GM23338 (cell line): ENCODE results near the gene AP3B2. TPM values are rescaled to one million over a fixed set of nuclear protein-coding genes. Genes with fewer than 3 reads are reported as not detected.

Experiments used
- ATAC-seq: fragments of 200-7000 bp; cut with Tn5 transposase; 3 replicates; pipeline ENCODE4 v1.9.1; 2020
- DNase-seq: peaks from one replicate; pipeline ENCODE4 v3.0.0-alpha.2; 2015; ENCODE audit warnings: low spot score
- H2AFZ ChIP-seq: fragments of 200-600 bp; sonication (generic); 2 replicates; pipeline ENCODE4 v1.8.0; 2016; ENCODE audit warnings: antibody characterized with exemption, mild to moderate bottlenecking, moderate library complexity
- H3F3A ChIP-seq: fragments of 200-600 bp; sonication (generic); replicated peaks from 2 replicates; pipeline ENCODE4 v1.8.0; 2017; ENCODE audit warnings: antibody characterized with exemption, mixed run types, low read depth
- H3K27ac ChIP-seq: fragments of 200-600 bp; sonication (generic); 2 replicates; pipeline ENCODE4 v1.6.1; 2016; ENCODE audit warnings: low read depth
- H3K27me3 ChIP-seq: fragments of 200-600 bp; sonication (generic); 2 replicates; pipeline ENCODE4 v1.8.0; 2016; ENCODE audit warnings: mild to moderate bottlenecking, mixed run types, moderate library complexity; ENCODE audit not compliant: insufficient read depth
- H3K36me3 ChIP-seq: fragments of 200-600 bp; sonication (generic); 2 replicates; pipeline ENCODE4 v1.8.0; 2016; ENCODE audit warnings: mild to moderate bottlenecking; ENCODE audit not compliant: insufficient read depth
- H3K4me1 ChIP-seq: fragments of 200-600 bp; sonication (generic); 2 replicates; pipeline ENCODE4 v1.8.0; 2016; ENCODE audit warnings: mild to moderate bottlenecking, moderate library complexity; ENCODE audit not compliant: insufficient read depth
- H3K4me2 ChIP-seq: fragments of 200-600 bp; sonication (generic); 2 replicates; pipeline ENCODE4 v1.7.1; 2017; ENCODE audit warnings: mixed run types
- H3K4me3 ChIP-seq: fragments of 200-600 bp; sonication (generic); 2 replicates; pipeline ENCODE4 v1.6.1; 2016; ENCODE audit warnings: mixed run types
- H3K79me2 ChIP-seq: fragments of 200-600 bp; sonication (generic); replicated peaks from 2 replicates; pipeline ENCODE4 v1.8.0; 2017; ENCODE audit warnings: mild to moderate bottlenecking; ENCODE audit not compliant: insufficient read depth
- H3K9me2 ChIP-seq: fragments of 200-600 bp; sonication (generic); 2 replicates; pipeline ENCODE4 v1.8.0; 2017; ENCODE audit not compliant: insufficient read depth
- H4K20me1 ChIP-seq: fragments of 200-600 bp; sonication (generic); replicated peaks from 2 replicates; pipeline ENCODE4 v1.8.0; 2017; ENCODE audit warnings: mild to moderate bottlenecking; ENCODE audit not compliant: insufficient read depth
- H3K27ac Mint-ChIP-seq: 2 replicates; pipeline ENCODE4 v1.8.0; 2020; ENCODE audit warnings: inconsistent platforms, mild to moderate bottlenecking, moderate library complexity, mixed read lengths
- H3K27me3 Mint-ChIP-seq: 3 replicates; pipeline ENCODE4 v1.8.0; 2022; ENCODE audit warnings: low read depth, mild to moderate bottlenecking, moderate library complexity, mixed read lengths, inconsistent platforms; ENCODE audit not compliant: insufficient read depth, poor library complexity
- H3K36me3 Mint-ChIP-seq: 3 replicates; pipeline ENCODE4 v1.8.0; 2021; ENCODE audit warnings: low read depth, mild to moderate bottlenecking, inconsistent platforms, moderate library complexity, mixed read lengths
- H3K4me1 Mint-ChIP-seq: 3 replicates; pipeline ENCODE4 v1.8.0; 2020; ENCODE audit warnings: mild to moderate bottlenecking, inconsistent platforms, mixed read lengths
- H3K4me3 Mint-ChIP-seq: 3 replicates; pipeline ENCODE4 v1.8.0; 2021; ENCODE audit warnings: moderate library complexity, mild to moderate bottlenecking, inconsistent platforms, mixed read lengths
- H3K9me3 Mint-ChIP-seq: 3 replicates; pipeline ENCODE4 v1.8.0; 2020; ENCODE audit warnings: moderate library complexity, mild to moderate bottlenecking, inconsistent platforms, mixed read lengths
- CREB1 ChIP-seq: fragments of 250-450 bp; sonication (Bioruptor Pico); IDR thresholded peaks from 2 replicates; pipeline ENCODE4 v1.5.0; 2020; ENCODE audit warnings: low read depth, mild to moderate bottlenecking, moderate library complexity
- EZH2 ChIP-seq: fragments of 200-600 bp; sonication (generic); IDR thresholded peaks from one replicate; pipeline ENCODE4 v1.8.0; 2017; ENCODE audit warnings: antibody characterized with exemption, mild to moderate bottlenecking, low read depth; ENCODE audit not compliant: unreplicated experiment
- JUNB ChIP-seq: IDR thresholded peaks from one replicate; pipeline ENCODE4 v1.6.1; 2016; ENCODE audit warnings: antibody characterized with exemption; ENCODE audit not compliant: unreplicated experiment
- NANOG ChIP-seq: IDR thresholded peaks from 2 replicates; pipeline ENCODE4 v1.6.1; 2016; ENCODE audit warnings: antibody characterized with exemption, borderline replicate concordance
- polyA plus RNA-seq: library from polyadenylated mRNA; unstranded; fragments of >200 nt; fragmentation: Nextera tagmentation; extraction: Ambion mirVana; gene quantifications from 2 replicates; pipeline ENCODE4 v1.2.1, GENCODE V29; 2016
- total RNA-seq: library from RNA; depleted of rRNA; stranded (reverse); fragments of >200 nt; shearing (Covaris generic); gene quantifications from 2 replicates; pipeline ENCODE4 v1.2.3, GENCODE V29; 2014
- TF ChIP-seq, protein P1 (sequence below): fragments of 250-450 bp; sonication (Bioruptor Pico); IDR thresholded peaks from 2 replicates; pipeline ENCODE4 v1.5.0; 2020; ENCODE audit warnings: mild to moderate bottlenecking, moderate library complexity
- TF ChIP-seq, protein P2 (sequence below), 2 experiments: fragments of 200-600 bp in 1 of 2; sonication (generic) in 1 of 2; conservative IDR thresholded peaks; 2 replicates each; pipeline versions ENCODE4 v1.5.1 to v1.6.1; 2016 to 2017; ENCODE audit warnings: antibody characterized with exemption in 2 of 2, low read depth in 2 of 2, mild to moderate bottlenecking in 2 of 2, moderate library complexity in 1 of 2
- TF ChIP-seq, protein P3 (sequence below): IDR thresholded peaks from one replicate; pipeline ENCODE4 v1.6.1; 2018; ENCODE audit warnings: antibody characterized with exemption; ENCODE audit not compliant: unreplicated experiment

Gene AP3B2
- total and polyA plus RNA-seq, 2 experiments from 2014 or later, result 9.5 to 19.2 TPM

DNA sequence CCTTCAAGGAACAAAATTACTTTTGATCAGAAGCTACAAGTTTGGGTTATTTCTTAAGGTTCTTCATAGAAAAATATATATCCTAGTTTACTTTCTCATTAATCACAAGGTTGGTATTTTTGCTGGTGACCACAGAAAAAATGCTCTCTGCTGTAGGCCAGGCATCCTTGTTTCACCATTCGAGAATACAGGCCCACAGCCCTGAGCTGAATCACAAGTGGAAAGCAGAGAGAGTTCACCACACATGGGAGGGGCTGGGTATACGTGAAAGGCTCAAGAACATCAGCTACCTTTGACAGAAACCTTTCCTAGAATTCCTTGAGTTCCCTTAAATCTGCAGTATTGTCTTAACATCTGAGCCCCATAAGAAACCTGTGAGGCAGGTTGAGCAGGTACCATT lies 85.7 kb downstream of the AP3B2 start:
- no peaks in the 10 kb centered on the region for H3K36me3 ChIP-seq
- Mint-ChIP-seq H3K4me1 (no peaks in the 10 kb centered on the region), H3K27ac (no peak overlapping the region), H3K27me3 (peaks cover 2% of the 10 kb centered on the region), H3K9me3 (no peaks in the 10 kb centered on the region), H3K4me3 (no peak overlapping the region), H3K36me3 (no peaks in the 10 kb centered on the region)
- H4K20me1 ChIP-seq, result no peaks in the 10 kb centered on the region
- no peaks in the 10 kb centered on the region for H3K4me1 ChIP-seq
- no peak overlapping the region for H3K4me2 ChIP-seq
- no peaks in the 10 kb centered on the region for H3K79me2 ChIP-seq
- no peak for TF ChIP-seq CREB1
- TF ChIP-seq, protein P1, sequence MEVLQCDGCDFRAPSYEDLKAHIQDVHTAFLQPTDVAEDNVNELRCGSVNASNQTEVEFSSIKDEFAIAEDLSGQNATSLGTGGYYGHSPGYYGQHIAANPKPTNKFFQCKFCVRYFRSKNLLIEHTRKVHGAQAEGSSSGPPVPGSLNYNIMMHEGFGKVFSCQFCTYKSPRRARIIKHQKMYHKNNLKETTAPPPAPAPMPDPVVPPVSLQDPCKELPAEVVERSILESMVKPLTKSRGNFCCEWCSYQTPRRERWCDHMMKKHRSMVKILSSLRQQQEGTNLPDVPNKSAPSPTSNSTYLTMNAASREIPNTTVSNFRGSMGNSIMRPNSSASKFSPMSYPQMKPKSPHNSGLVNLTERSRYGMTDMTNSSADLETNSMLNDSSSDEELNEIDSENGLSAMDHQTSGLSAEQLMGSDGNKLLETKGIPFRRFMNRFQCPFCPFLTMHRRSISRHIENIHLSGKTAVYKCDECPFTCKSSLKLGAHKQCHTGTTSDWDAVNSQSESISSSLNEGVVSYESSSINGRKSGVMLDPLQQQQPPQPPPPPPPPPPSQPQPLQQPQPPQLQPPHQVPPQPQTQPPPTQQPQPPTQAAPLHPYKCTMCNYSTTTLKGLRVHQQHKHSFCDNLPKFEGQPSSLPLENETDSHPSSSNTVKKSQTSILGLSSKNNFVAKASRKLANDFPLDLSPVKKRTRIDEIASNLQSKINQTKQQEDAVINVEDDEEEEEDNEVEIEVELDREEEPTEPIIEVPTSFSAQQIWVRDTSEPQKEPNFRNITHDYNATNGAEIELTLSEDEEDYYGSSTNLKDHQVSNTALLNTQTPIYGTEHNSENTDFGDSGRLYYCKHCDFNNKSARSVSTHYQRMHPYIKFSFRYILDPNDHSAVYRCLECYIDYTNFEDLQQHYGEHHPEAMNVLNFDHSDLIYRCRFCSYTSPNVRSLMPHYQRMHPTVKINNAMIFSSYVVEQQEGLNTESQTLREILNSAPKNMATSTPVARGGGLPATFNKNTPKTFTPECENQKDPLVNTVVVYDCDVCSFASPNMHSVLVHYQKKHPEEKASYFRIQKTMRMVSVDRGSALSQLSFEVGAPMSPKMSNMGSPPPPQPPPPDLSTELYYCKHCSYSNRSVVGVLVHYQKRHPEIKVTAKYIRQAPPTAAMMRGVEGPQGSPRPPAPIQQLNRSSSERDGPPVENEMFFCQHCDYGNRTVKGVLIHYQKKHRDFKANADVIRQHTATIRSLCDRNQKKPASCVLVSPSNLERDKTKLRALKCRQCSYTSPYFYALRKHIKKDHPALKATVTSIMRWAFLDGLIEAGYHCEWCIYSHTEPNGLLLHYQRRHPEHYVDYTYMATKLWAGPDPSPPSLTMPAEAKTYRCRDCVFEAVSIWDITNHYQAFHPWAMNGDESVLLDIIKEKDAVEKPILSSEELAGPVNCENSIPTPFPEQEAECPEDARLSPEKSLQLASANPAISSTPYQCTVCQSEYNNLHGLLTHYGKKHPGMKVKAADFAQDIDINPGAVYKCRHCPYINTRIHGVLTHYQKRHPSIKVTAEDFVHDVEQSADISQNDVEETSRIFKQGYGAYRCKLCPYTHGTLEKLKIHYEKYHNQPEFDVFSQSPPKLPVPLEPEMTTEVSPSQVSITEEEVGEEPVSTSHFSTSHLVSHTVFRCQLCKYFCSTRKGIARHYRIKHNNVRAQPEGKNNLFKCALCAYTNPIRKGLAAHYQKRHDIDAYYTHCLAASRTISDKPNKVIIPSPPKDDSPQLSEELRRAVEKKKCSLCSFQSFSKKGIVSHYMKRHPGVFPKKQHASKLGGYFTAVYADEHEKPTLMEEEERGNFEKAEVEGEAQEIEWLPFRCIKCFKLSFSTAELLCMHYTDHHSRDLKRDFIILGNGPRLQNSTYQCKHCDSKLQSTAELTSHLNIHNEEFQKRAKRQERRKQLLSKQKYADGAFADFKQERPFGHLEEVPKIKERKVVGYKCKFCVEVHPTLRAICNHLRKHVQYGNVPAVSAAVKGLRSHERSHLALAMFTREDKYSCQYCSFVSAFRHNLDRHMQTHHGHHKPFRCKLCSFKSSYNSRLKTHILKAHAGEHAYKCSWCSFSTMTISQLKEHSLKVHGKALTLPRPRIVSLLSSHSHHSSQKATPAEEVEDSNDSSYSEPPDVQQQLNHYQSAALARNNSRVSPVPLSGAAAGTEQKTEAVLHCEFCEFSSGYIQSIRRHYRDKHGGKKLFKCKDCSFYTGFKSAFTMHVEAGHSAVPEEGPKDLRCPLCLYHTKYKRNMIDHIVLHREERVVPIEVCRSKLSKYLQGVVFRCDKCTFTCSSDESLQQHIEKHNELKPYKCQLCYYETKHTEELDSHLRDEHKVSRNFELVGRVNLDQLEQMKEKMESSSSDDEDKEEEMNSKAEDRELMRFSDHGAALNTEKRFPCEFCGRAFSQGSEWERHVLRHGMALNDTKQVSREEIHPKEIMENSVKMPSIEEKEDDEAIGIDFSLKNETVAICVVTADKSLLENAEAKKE (CRISPR knock-in tag), result no peak
- TF ChIP-seq, protein P2, sequence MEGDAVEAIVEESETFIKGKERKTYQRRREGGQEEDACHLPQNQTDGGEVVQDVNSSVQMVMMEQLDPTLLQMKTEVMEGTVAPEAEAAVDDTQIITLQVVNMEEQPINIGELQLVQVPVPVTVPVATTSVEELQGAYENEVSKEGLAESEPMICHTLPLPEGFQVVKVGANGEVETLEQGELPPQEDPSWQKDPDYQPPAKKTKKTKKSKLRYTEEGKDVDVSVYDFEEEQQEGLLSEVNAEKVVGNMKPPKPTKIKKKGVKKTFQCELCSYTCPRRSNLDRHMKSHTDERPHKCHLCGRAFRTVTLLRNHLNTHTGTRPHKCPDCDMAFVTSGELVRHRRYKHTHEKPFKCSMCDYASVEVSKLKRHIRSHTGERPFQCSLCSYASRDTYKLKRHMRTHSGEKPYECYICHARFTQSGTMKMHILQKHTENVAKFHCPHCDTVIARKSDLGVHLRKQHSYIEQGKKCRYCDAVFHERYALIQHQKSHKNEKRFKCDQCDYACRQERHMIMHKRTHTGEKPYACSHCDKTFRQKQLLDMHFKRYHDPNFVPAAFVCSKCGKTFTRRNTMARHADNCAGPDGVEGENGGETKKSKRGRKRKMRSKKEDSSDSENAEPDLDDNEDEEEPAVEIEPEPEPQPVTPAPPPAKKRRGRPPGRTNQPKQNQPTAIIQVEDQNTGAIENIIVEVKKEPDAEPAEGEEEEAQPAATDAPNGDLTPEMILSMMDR (conservative IDR thresholded peaks at IDR 0.05; ENCODE audit: low read depth in 2 of 2), result no peak
- TF ChIP-seq NANOG, result no peak
- no peak for TF ChIP-seq EZH2
- TF ChIP-seq, protein P3, sequence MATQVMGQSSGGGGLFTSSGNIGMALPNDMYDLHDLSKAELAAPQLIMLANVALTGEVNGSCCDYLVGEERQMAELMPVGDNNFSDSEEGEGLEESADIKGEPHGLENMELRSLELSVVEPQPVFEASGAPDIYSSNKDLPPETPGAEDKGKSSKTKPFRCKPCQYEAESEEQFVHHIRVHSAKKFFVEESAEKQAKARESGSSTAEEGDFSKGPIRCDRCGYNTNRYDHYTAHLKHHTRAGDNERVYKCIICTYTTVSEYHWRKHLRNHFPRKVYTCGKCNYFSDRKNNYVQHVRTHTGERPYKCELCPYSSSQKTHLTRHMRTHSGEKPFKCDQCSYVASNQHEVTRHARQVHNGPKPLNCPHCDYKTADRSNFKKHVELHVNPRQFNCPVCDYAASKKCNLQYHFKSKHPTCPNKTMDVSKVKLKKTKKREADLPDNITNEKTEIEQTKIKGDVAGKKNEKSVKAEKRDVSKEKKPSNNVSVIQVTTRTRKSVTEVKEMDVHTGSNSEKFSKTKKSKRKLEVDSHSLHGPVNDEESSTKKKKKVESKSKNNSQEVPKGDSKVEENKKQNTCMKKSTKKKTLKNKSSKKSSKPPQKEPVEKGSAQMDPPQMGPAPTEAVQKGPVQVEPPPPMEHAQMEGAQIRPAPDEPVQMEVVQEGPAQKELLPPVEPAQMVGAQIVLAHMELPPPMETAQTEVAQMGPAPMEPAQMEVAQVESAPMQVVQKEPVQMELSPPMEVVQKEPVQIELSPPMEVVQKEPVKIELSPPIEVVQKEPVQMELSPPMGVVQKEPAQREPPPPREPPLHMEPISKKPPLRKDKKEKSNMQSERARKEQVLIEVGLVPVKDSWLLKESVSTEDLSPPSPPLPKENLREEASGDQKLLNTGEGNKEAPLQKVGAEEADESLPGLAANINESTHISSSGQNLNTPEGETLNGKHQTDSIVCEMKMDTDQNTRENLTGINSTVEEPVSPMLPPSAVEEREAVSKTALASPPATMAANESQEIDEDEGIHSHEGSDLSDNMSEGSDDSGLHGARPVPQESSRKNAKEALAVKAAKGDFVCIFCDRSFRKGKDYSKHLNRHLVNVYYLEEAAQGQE, result no peak
- no peak for TF ChIP-seq JUNB
- ATAC-seq (no peak), DNase-seq (no peak)
- H3K27me3 ChIP-seq, result no peaks in the 10 kb centered on the region
- no peak overlapping the region for H2AFZ ChIP-seq
- H3K27ac ChIP-seq, result no peak overlapping the region
- H3F3A ChIP-seq, result no peaks in the 10 kb centered on the region
- H3K9me2 ChIP-seq, result no peaks in the 10 kb centered on the region
- no peak overlapping the region for H3K4me3 ChIP-seq
